ENCODE results near the gene ZDHHC8.

GRCh38 chr22:20151276-20151588 lies 19.6 kb downstream of the ZDHHC8 start:
- TF ChIP-seq CTCF (optimal IDR thresholded peaks at IDR 0.05 in 1 of 3, IDR thresholded peaks at IDR 0.05 in 1 of 3, conservative IDR thresholded peaks at IDR 0.05 in 1 of 3; ENCODE audit: extremely low read depth in 1 of 3, insufficient read depth in 2 of 3, low read length in 3 of 3) (no peak), EZH2 (IDR thresholded peaks at IDR 0.05; ENCODE audit: low read length) (no peak)
